ENCODE data around the gene GALNT10.

DNA sequence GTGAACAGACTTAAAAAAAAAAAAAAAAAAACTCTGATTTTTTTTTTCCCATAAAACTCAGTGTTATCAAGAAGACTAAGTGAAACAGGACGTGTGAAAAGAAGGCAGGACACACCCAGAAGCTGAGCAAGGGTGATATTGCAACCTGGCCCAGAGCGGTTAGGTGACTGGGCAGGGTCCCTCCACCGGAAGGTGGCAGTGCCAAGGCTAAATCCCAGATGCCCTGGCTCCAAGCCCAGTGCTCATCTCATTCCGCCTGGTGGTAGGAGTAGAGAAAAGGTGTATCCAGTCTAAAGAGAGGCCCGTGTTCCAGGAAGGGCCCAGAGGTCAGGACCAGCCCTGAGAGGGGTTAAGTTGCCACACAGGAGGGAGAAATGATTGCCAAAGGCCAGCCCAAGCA, 203.8 kb downstream of the GALNT10 start:
- no peak for TF ChIP-seq SIN3A (conservative IDR thresholded peaks at IDR 0.05 in 1 of 2, IDR thresholded peaks at IDR 0.05 in 1 of 2; ENCODE audit: low read depth in 1 of 2, low read length in 2 of 2)
- TF ChIP-seq, protein P1, sequence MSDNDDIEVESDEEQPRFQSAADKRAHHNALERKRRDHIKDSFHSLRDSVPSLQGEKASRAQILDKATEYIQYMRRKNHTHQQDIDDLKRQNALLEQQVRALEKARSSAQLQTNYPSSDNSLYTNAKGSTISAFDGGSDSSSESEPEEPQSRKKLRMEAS (IDR thresholded peaks at IDR 0.05): no peak
- TF ChIP-seq ZNF274 (IDR thresholded peaks at IDR 0.05; ENCODE audit: borderline replicate concordance, extremely low read depth, low read length): no peak
- TF ChIP-seq, protein P2, sequence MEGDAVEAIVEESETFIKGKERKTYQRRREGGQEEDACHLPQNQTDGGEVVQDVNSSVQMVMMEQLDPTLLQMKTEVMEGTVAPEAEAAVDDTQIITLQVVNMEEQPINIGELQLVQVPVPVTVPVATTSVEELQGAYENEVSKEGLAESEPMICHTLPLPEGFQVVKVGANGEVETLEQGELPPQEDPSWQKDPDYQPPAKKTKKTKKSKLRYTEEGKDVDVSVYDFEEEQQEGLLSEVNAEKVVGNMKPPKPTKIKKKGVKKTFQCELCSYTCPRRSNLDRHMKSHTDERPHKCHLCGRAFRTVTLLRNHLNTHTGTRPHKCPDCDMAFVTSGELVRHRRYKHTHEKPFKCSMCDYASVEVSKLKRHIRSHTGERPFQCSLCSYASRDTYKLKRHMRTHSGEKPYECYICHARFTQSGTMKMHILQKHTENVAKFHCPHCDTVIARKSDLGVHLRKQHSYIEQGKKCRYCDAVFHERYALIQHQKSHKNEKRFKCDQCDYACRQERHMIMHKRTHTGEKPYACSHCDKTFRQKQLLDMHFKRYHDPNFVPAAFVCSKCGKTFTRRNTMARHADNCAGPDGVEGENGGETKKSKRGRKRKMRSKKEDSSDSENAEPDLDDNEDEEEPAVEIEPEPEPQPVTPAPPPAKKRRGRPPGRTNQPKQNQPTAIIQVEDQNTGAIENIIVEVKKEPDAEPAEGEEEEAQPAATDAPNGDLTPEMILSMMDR (IDR thresholded peaks at IDR 0.05; ENCODE audit: control extremely low read depth in 1 of 3, insufficient read depth in 1 of 3, low read depth in 1 of 3, low read length in 3 of 3): no peak
- TF ChIP-seq YY1 (IDR thresholded peaks at IDR 0.05; ENCODE audit: low read depth, low read length): no peak
- no peak for TF ChIP-seq BRCA1 (IDR thresholded peaks at IDR 0.05; ENCODE audit: low read depth, low read length)
- TF ChIP-seq POU5F1 (IDR thresholded peaks at IDR 0.05; ENCODE audit: low read depth, low read length): no peak
- TF ChIP-seq GABPA (IDR thresholded peaks at IDR 0.05; ENCODE audit: borderline replicate concordance, insufficient read depth, low read length): no peak
- TF ChIP-seq, protein P3, sequence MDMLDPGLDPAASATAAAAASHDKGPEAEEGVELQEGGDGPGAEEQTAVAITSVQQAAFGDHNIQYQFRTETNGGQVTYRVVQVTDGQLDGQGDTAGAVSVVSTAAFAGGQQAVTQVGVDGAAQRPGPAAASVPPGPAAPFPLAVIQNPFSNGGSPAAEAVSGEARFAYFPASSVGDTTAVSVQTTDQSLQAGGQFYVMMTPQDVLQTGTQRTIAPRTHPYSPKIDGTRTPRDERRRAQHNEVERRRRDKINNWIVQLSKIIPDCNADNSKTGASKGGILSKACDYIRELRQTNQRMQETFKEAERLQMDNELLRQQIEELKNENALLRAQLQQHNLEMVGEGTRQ (IDR thresholded peaks at IDR 0.05; ENCODE audit: low read length): no peak
- TF ChIP-seq EZH2 (IDR thresholded peaks at IDR 0.05; ENCODE audit: low read depth, low read length, severe bottlenecking): no peak
- no peak for TF ChIP-seq PHF8 (conservative IDR thresholded peaks at IDR 0.05; ENCODE audit: low read depth, low read length)
- no peak for TF ChIP-seq RFX5 (IDR thresholded peaks at IDR 0.05; ENCODE audit: borderline replicate concordance, low read depth, low read length)
- no peak for TF ChIP-seq POLR2A (IDR thresholded peaks at IDR 0.05; ENCODE audit: control extremely low read depth in 1 of 2, low read depth in 2 of 2, low read length in 2 of 2)
